Duodenal mucosa (tissue), 2 donors: ENCODE measurements around the gene MYMK.

Source experiments
- H3K27ac ChIP-seq: one replicate; pipeline ENCODE4 v1.7.0; 2013; ENCODE audit warnings: low read depth, low read length
- H3K27me3 ChIP-seq, 2 donors: one replicate each; pipeline ENCODE4 v1.7.0; 2013; ENCODE audit warnings: low read length in 2 of 2, control low read depth in 1 of 2; ENCODE audit not compliant: insufficient read depth in 2 of 2, control insufficient read depth in 1 of 2
- H3K36me3 ChIP-seq, 2 donors: one replicate each; pipeline ENCODE4 v1.7.0; 2013; ENCODE audit warnings: low read length in 2 of 2, control low read depth in 1 of 2; ENCODE audit not compliant: insufficient read depth in 2 of 2, control insufficient read depth in 1 of 2
- H3K4me1 ChIP-seq, 2 donors: one replicate each; pipeline ENCODE4 v1.7.0; 2013; ENCODE audit warnings: low read length in 2 of 2, control low read depth in 1 of 2; ENCODE audit not compliant: insufficient read depth in 2 of 2, control insufficient read depth in 1 of 2
- H3K4me3 ChIP-seq, 2 donors: one replicate each; pipeline ENCODE4 v1.7.0; 2013; ENCODE audit warnings: low read length in 2 of 2, low read depth in 1 of 2
- H3K9ac ChIP-seq, 2 donors: one replicate each; pipeline ENCODE4 v1.7.0; 2013; ENCODE audit warnings: low read length in 2 of 2, low read depth in 1 of 2
- H3K9me3 ChIP-seq, 2 donors: one replicate each; pipeline ENCODE4 v1.7.0; 2013; ENCODE audit warnings: low read length in 2 of 2, control low read depth in 1 of 2; ENCODE audit not compliant: control insufficient read depth in 1 of 2

The MYMK gene

GRCh38 chr9:133536080-133536479 lies 11.3 kb upstream of the MYMK start:
- H3K9ac ChIP-seq = no peak overlapping the region
- H3K27ac ChIP-seq = no peak overlapping the region
- H3K4me1 ChIP-seq = peaks cover 10 to 11% of the 10 kb centered on the region in 2 donors
- H3K36me3 ChIP-seq = no peaks in the 10 kb centered on the region
- H3K27me3 ChIP-seq = peaks cover 11 to 36% of the 10 kb centered on the region in 2 donors
- no peaks in the 10 kb centered on the region for H3K9me3 ChIP-seq
- H3K4me3 ChIP-seq = no peak overlapping the region

GRCh38 chr9:133535306-133535877 lies 10.6 kb upstream of the MYMK start:
- Histone ChIP-seq H3K4me3 (no peak overlapping the region), H3K9ac (no peak overlapping the region), H3K27me3 (peaks cover 11 to 36% of the 10 kb centered on the region in 2 donors), H3K9me3 (no peaks in the 10 kb centered on the region), H3K36me3 (no peaks in the 10 kb centered on the region), H3K27ac (no peak overlapping the region), H3K4me1 (peaks cover 10 to 11% of the 10 kb centered on the region in 2 donors)

- Histone ChIP-seq H3K9ac (no peak within 1 kb of the TSS), H3K4me1 (peaks cover 6 to 11% of the 10 kb centered on the region in 2 donors), H3K36me3 (no peaks in the 10 kb centered on the region), H3K9me3 (no peaks in the 10 kb centered on the region), H3K27ac (peak within 1 kb of the TSS; percentile 3), H3K27me3 (peaks cover 11 to 38% of the 10 kb centered on the region in 2 donors), H3K4me3 (peak within 1 kb of the TSS in 1 of 2 donors; percentile 36)
Observed at GRCh38 chr9:133534346-133535291, 9.9 kb upstream of the MYMK start, which contains the start of gene ADAMTSL2. TSS of gene ADAMTSL2 (plus strand) at chr9:133534704. CDS start at chr9:133536713, 2,009 bp downstream.

GRCh38 chr9:133533857-133534256 lies 9.1 kb upstream of the MYMK start:
- H3K9me3 ChIP-seq = no peaks in the 10 kb centered on the region
- H3K4me3 ChIP-seq = no peak overlapping the region
- H3K36me3 ChIP-seq = no peaks in the 10 kb centered on the region
- H3K9ac ChIP-seq = no peak overlapping the region
- H3K4me1 ChIP-seq = peaks cover under 1 to 6% of the 10 kb centered on the region in 2 donors
- H3K27ac ChIP-seq = no peak overlapping the region
- H3K27me3 ChIP-seq = peaks cover 11 to 34% of the 10 kb centered on the region in 2 donors

- no peak overlapping the region for H3K9ac ChIP-seq
- H3K4me1 ChIP-seq = peaks cover 4 to 6% of the 10 kb centered on the region in 2 donors
- no peak overlapping the region for H3K4me3 ChIP-seq
- no peaks in the 10 kb centered on the region for H3K9me3 ChIP-seq
- no peak overlapping the region for H3K27ac ChIP-seq
- peaks cover 11 to 33% of the 10 kb centered on the region in 2 donors for H3K27me3 ChIP-seq
- no peaks in the 10 kb centered on the region for H3K36me3 ChIP-seq
Observed at GRCh38 chr9:133532937-133533668, 8.3 kb upstream of the MYMK start.

GRCh38 chr9:133531293-133531692 lies 6.5 kb upstream of the MYMK start:
- peaks cover 6 to 14% of the 10 kb centered on the region in 2 donors for H3K4me1 ChIP-seq

GRCh38 chr9:133529874-133530273 lies 5.1 kb upstream of the MYMK start:
- H3K9me3 ChIP-seq = no peaks in the 10 kb centered on the region
- H3K27ac ChIP-seq = no peak overlapping the region
- peaks cover 6 to 14% of the 10 kb centered on the region in 2 donors for H3K4me1 ChIP-seq
- H3K36me3 ChIP-seq = no peaks in the 10 kb centered on the region
- H3K27me3 ChIP-seq = peaks cover 11 to 25% of the 10 kb centered on the region in 2 donors
- H3K4me3 ChIP-seq = no peak overlapping the region
- no peak overlapping the region for H3K9ac ChIP-seq

More at GRCh38 chr9:133531293-133531692, 6.5 kb upstream of the MYMK start:
- no peaks in the 10 kb centered on the region for H3K36me3 ChIP-seq
- no peaks in the 10 kb centered on the region for H3K9me3 ChIP-seq
- peaks cover 11 to 33% of the 10 kb centered on the region in 2 donors for H3K27me3 ChIP-seq
- H3K27ac ChIP-seq = no peak overlapping the region
- no peak overlapping the region for H3K4me3 ChIP-seq
- no peak overlapping the region for H3K9ac ChIP-seq

- H3K27me3 ChIP-seq = peaks cover 11 to 23% of the 10 kb centered on the region in 2 donors
- H3K9me3 ChIP-seq = no peaks in the 10 kb centered on the region
- peaks cover 6 to 14% of the 10 kb centered on the region in 2 donors for H3K4me1 ChIP-seq
- H3K36me3 ChIP-seq = no peaks in the 10 kb centered on the region
- no peak overlapping the region for H3K27ac ChIP-seq
- no peak overlapping the region for H3K4me3 ChIP-seq
- H3K9ac ChIP-seq = no peak overlapping the region
Observed at GRCh38 chr9:133529457-133529856, 4.7 kb upstream of the MYMK start.

- H3K36me3 ChIP-seq = no peaks in the 10 kb centered on the region
Observed at GRCh38 chr9:133528876-133529241, 4.1 kb upstream of the MYMK start.

More at GRCh38 chr9:133528876-133529241, 4.1 kb upstream of the MYMK start:
- H3K9ac ChIP-seq = no peak overlapping the region
- peaks cover 5 to 14% of the 10 kb centered on the region in 2 donors for H3K4me1 ChIP-seq
- no peak overlapping the region for H3K27ac ChIP-seq
- peaks cover 7 to 20% of the 10 kb centered on the region in 2 donors for H3K27me3 ChIP-seq
- H3K4me3 ChIP-seq = no peak overlapping the region
- H3K9me3 ChIP-seq = no peaks in the 10 kb centered on the region
